ENCODE data around the gene APOL6.
"Not testable (repeated sequence)": the region's sequence is repeated elsewhere in the genome, so short reads cannot be mapped to it uniquely, and the experiment has no call there.

Gene APOL6

GRCh38 chr22:35678836-35679235 lies 30.6 kb downstream of the APOL6 start:
- no peaks in the 10 kb centered on the region for H3K36me3 ChIP-seq (ENCODE audit: control insufficient read depth, insufficient read depth, low read length)
- H3K4me1 ChIP-seq (ENCODE audit: control insufficient read depth, insufficient read depth, low read length), result no peaks in the 10 kb centered on the region
- no peak overlapping the region for H3K4me3 ChIP-seq (ENCODE audit: low read depth, low read length)
- no peak overlapping the region for H3K27ac ChIP-seq (ENCODE audit: low read depth, low read length)
- peaks cover 18% of the 10 kb centered on the region for H3K9me3 ChIP-seq (ENCODE audit: control insufficient read depth, insufficient read depth, low read length)
- no peaks in the 10 kb centered on the region for H3K27me3 ChIP-seq (ENCODE audit: control insufficient read depth, insufficient read depth, low read length)
- H3K9ac ChIP-seq (ENCODE audit: low read depth, low read length), result no peak overlapping the region

- H3K4me1 ChIP-seq (ENCODE audit: control insufficient read depth, insufficient read depth, low read length); H3K27ac ChIP-seq (ENCODE audit: low read depth, low read length); H3K36me3 ChIP-seq (ENCODE audit: control insufficient read depth, insufficient read depth, low read length); H3K27me3 ChIP-seq (ENCODE audit: control insufficient read depth, insufficient read depth, low read length); H3K9ac ChIP-seq (ENCODE audit: low read depth, low read length); H3K4me3 ChIP-seq (ENCODE audit: low read depth, low read length): not testable (repeated sequence)
- H3K9me3 ChIP-seq (ENCODE audit: control insufficient read depth, insufficient read depth, low read length), result peaks cover 18% of the 10 kb centered on the region
Measured at GRCh38 chr22:35679492-35679891, 31.2 kb downstream of the APOL6 start.

GRCh38 chr22:35681454-35682052 lies 33.3 kb downstream of the APOL6 start:
- no peaks in the 10 kb centered on the region for H3K4me1 ChIP-seq (ENCODE audit: control insufficient read depth, insufficient read depth, low read length)
- H3K9ac ChIP-seq (ENCODE audit: low read depth, low read length), result no peak overlapping the region
- H3K36me3 ChIP-seq (ENCODE audit: control insufficient read depth, insufficient read depth, low read length), result no peaks in the 10 kb centered on the region
- H3K27ac ChIP-seq (ENCODE audit: low read depth, low read length), result no peak overlapping the region
- H3K27me3 ChIP-seq (ENCODE audit: control insufficient read depth, insufficient read depth, low read length), result no peaks in the 10 kb centered on the region
- peaks cover 12% of the 10 kb centered on the region for H3K9me3 ChIP-seq (ENCODE audit: control insufficient read depth, insufficient read depth, low read length)
- H3K4me3 ChIP-seq (ENCODE audit: low read depth, low read length), result no peak overlapping the region

DNA sequence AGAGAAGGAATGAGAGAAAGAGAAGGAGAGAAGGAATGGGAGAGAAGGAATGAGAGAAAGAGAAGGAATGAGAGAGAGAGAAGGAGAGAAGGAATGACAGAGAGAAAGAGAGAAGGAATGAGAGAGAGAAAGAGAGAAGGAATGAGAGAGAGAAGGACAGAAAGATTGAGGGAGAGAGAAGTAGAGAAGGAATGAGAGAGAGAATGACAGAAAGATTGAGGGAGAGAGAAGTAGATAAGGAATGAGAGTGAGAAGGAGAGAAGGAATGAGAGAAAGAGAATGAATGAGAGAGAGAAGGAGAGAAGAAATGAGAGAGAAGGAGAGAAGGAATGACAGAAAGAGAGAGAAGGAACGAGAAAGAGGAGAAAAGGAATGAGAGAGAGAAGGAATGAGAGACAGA lies 35.3 kb downstream of the APOL6 start:
- no peaks in the 10 kb centered on the region for H3K4me1 ChIP-seq (ENCODE audit: control insufficient read depth, insufficient read depth, low read length)
- no peaks in the 10 kb centered on the region for H3K36me3 ChIP-seq (ENCODE audit: control insufficient read depth, insufficient read depth, low read length)
- peaks cover 11% of the 10 kb centered on the region for H3K9me3 ChIP-seq (ENCODE audit: control insufficient read depth, insufficient read depth, low read length)
- H3K4me3 ChIP-seq (ENCODE audit: low read depth, low read length), result no peak overlapping the region
- H3K27ac ChIP-seq (ENCODE audit: low read depth, low read length), result no peak overlapping the region
- H3K27me3 ChIP-seq (ENCODE audit: control insufficient read depth, insufficient read depth, low read length), result no peaks in the 10 kb centered on the region
- no peak overlapping the region for H3K9ac ChIP-seq (ENCODE audit: low read depth, low read length)

DNA sequence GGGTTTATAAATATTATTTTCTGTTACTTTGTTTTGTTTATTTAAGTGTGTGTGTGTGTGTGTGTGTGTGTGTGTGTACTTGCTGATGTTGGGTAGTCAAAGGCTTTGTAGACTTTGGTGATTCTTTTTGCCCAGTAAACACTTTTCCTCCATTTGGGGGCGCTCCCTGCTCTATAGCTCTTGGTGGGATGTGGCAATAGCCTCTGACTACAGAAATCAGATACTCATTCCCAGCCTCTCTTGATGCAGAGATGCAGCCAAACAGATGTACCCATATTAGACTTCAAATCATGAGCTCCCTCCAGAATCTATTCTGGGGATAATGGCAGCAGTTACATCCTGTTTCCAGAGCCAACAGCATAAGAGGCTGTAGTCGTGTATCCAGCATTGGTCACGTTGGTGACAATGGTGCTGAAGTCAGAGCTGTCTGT lies 36.0 kb downstream of the APOL6 start:
- Histone ChIP-seq H3K9ac (ENCODE audit: low read depth, low read length) (no peak overlapping the region), H3K4me1 (ENCODE audit: control insufficient read depth, insufficient read depth, low read length) (no peaks in the 10 kb centered on the region), H3K27ac (ENCODE audit: low read depth, low read length) (no peak overlapping the region), H3K9me3 (ENCODE audit: control insufficient read depth, insufficient read depth, low read length) (peaks cover 11% of the 10 kb centered on the region), H3K27me3 (ENCODE audit: control insufficient read depth, insufficient read depth, low read length) (no peaks in the 10 kb centered on the region), H3K4me3 (ENCODE audit: low read depth, low read length) (no peak overlapping the region), H3K36me3 (ENCODE audit: control insufficient read depth, insufficient read depth, low read length) (no peaks in the 10 kb centered on the region)

DNA sequence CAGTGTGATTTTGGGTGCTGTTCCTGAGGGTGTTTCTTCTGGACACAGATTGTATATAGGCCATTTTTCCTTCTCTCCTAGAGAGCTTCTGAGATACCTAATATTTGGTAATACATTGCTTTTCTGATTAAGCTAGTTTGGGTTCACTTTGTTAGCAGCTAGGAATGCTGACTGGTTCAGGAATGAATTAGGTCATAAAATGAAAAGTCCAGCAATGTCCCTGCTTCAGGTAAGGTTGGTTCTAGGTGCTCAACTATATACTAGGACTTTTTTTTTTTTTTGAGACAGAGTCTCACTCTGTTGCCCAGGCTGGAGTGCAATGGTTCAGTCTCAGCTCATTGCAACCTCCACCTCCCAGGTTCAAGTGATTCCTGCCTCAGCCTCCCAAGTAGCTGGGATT lies 36.5 kb downstream of the APOL6 start:
- H3K27me3 ChIP-seq (ENCODE audit: control insufficient read depth, insufficient read depth, low read length), result no peaks in the 10 kb centered on the region
- H3K4me3 ChIP-seq (ENCODE audit: low read depth, low read length), result no peak overlapping the region
- no peak overlapping the region for H3K27ac ChIP-seq (ENCODE audit: low read depth, low read length)
- H3K36me3 ChIP-seq (ENCODE audit: control insufficient read depth, insufficient read depth, low read length), result no peaks in the 10 kb centered on the region
- H3K9ac ChIP-seq (ENCODE audit: low read depth, low read length), result no peak overlapping the region
- no peaks in the 10 kb centered on the region for H3K4me1 ChIP-seq (ENCODE audit: control insufficient read depth, insufficient read depth, low read length)
- peaks cover 11% of the 10 kb centered on the region for H3K9me3 ChIP-seq (ENCODE audit: control insufficient read depth, insufficient read depth, low read length)

GRCh38 chr22:35685731-35686130 lies 37.5 kb downstream of the APOL6 start:
- H3K9me3 ChIP-seq (ENCODE audit: control insufficient read depth, insufficient read depth, low read length), result peaks cover 11% of the 10 kb centered on the region
- H3K9ac ChIP-seq (ENCODE audit: low read depth, low read length), result no peak overlapping the region
- H3K4me3 ChIP-seq (ENCODE audit: low read depth, low read length), result no peak overlapping the region
- H3K27ac ChIP-seq (ENCODE audit: low read depth, low read length), result no peak overlapping the region
- H3K36me3 ChIP-seq (ENCODE audit: control insufficient read depth, insufficient read depth, low read length), result no peaks in the 10 kb centered on the region
- no peaks in the 10 kb centered on the region for H3K4me1 ChIP-seq (ENCODE audit: control insufficient read depth, insufficient read depth, low read length)
- H3K27me3 ChIP-seq (ENCODE audit: control insufficient read depth, insufficient read depth, low read length), result no peaks in the 10 kb centered on the region

DNA sequence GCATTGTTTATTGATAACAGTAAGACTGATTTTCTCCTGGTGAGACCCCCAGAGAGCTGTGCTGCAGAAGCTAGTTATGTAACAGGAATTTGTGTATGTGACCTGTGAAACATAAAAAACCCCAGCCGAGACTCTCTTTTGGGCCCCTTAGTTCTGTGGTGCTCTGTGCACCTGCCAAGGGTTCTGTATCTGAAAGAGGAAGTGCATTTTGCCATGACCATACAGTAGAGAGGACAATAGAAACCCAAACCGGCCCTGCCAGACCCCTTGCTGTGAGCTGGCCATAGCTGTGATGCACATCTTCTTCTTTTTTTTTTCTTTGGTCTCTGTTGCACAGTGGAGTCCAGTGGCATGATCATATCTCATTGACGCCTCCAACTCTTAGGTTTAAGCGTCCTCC lies 38.1 kb downstream of the APOL6 start:
- Histone ChIP-seq H3K9ac (ENCODE audit: low read depth, low read length) (no peak overlapping the region), H3K27ac (ENCODE audit: low read depth, low read length) (no peak overlapping the region), H3K4me1 (ENCODE audit: control insufficient read depth, insufficient read depth, low read length) (no peaks in the 10 kb centered on the region), H3K4me3 (ENCODE audit: low read depth, low read length) (no peak overlapping the region), H3K9me3 (ENCODE audit: control insufficient read depth, insufficient read depth, low read length) (peaks cover 9% of the 10 kb centered on the region), H3K36me3 (ENCODE audit: control insufficient read depth, insufficient read depth, low read length) (no peaks in the 10 kb centered on the region), H3K27me3 (ENCODE audit: control insufficient read depth, insufficient read depth, low read length) (no peaks in the 10 kb centered on the region)

- no peaks in the 10 kb centered on the region for H3K4me1 ChIP-seq (ENCODE audit: control insufficient read depth, insufficient read depth, low read length)
- no peaks in the 10 kb centered on the region for H3K36me3 ChIP-seq (ENCODE audit: control insufficient read depth, insufficient read depth, low read length)
- H3K9me3 ChIP-seq (ENCODE audit: control insufficient read depth, insufficient read depth, low read length), result no peaks in the 10 kb centered on the region
- no peaks in the 10 kb centered on the region for H3K27me3 ChIP-seq (ENCODE audit: control insufficient read depth, insufficient read depth, low read length)
- no peak overlapping the region for H3K9ac ChIP-seq (ENCODE audit: low read depth, low read length)
- no peak overlapping the region for H3K27ac ChIP-seq (ENCODE audit: low read depth, low read length)
- H3K4me3 ChIP-seq (ENCODE audit: low read depth, low read length), result no peak overlapping the region
Measured at GRCh38 chr22:35687461-35687860, 39.2 kb downstream of the APOL6 start.

GRCh38 chr22:35688913-35689675 lies 40.8 kb downstream of the APOL6 start:
- Histone ChIP-seq H3K4me1 (ENCODE audit: control insufficient read depth, insufficient read depth, low read length) (no peaks in the 10 kb centered on the region), H3K27ac (ENCODE audit: low read depth, low read length) (no peak overlapping the region), H3K4me3 (ENCODE audit: low read depth, low read length) (no peak overlapping the region), H3K9ac (ENCODE audit: low read depth, low read length) (no peak overlapping the region), H3K27me3 (ENCODE audit: control insufficient read depth, insufficient read depth, low read length) (no peaks in the 10 kb centered on the region), H3K9me3 (ENCODE audit: control insufficient read depth, insufficient read depth, low read length) (no peaks in the 10 kb centered on the region), H3K36me3 (ENCODE audit: control insufficient read depth, insufficient read depth, low read length) (no peaks in the 10 kb centered on the region)

- Histone ChIP-seq H3K4me1 (ENCODE audit: control insufficient read depth, insufficient read depth, low read length) (no peaks in the 10 kb centered on the region), H3K9me3 (ENCODE audit: control insufficient read depth, insufficient read depth, low read length) (no peaks in the 10 kb centered on the region), H3K36me3 (ENCODE audit: control insufficient read depth, insufficient read depth, low read length) (no peaks in the 10 kb centered on the region), H3K4me3 (ENCODE audit: low read depth, low read length) (no peak overlapping the region), H3K27ac (ENCODE audit: low read depth, low read length) (no peak overlapping the region), H3K27me3 (ENCODE audit: control insufficient read depth, insufficient read depth, low read length) (no peaks in the 10 kb centered on the region), H3K9ac (ENCODE audit: low read depth, low read length) (no peak overlapping the region)
Measured at GRCh38 chr22:35690001-35690400, 41.8 kb downstream of the APOL6 start.
